H1 (cell line): ENCODE measurements around the gene RANBP17. TPM values are rescaled to one million over a fixed set of nuclear protein-coding genes. Genes with fewer than 3 reads are reported as not detected.

Experiments
- CTBP2 ChIP-seq: IDR thresholded peaks from 2 replicates; pipeline ENCODE4 v1.7.0; 2011; ENCODE audit warnings: borderline replicate concordance, mild to moderate bottlenecking, moderate library complexity, mixed read lengths, low read length; ENCODE audit not compliant: insufficient read depth, insufficient read length
- PHF8 ChIP-seq: fragments of 200-600 bp; sonication (generic); conservative IDR thresholded peaks from 2 replicates; pipeline ENCODE4 v1.7.1; 2012; ENCODE audit warnings: low read depth, mild to moderate bottlenecking, inconsistent platforms, low read length, moderate library complexity
- polyA plus RNA-seq, 7 experiments: library from polyadenylated mRNA; depleted of rRNA in 3 of 7; stranded (reverse) in 5 of 7; unstranded in 2 of 7; fragments of >200 nt in 5 of 7; fragments of 200-250 nt in 2 of 7; gene quantifications; 1 replicate in 5 of 7; 2 replicates in 1 of 7; 4 replicates in 1 of 7; pipeline versions ENCODE4 v1.2.1 to v1.2.3, GENCODE V29; 2011 to 2013; ENCODE audit warnings: missing spikeins in 2 of 7, mixed read lengths in 2 of 7
- total RNA-seq: library from RNA; stranded (reverse); fragmentation: NEBNext Ultra II Directional; extraction: Animal tissue kit (Norgen Biotek cat#: 25700); gene quantifications from 2 replicates; pipeline ENCODE4 v1.2.1, GENCODE V29; 2021

The RANBP17 gene
- total and polyA plus RNA-seq, 2 of the 8 experiments (the other 6 are each of a cell fraction or from before 2014, with no cell fraction given) = 8.6 to 21.3 TPM

DNA sequence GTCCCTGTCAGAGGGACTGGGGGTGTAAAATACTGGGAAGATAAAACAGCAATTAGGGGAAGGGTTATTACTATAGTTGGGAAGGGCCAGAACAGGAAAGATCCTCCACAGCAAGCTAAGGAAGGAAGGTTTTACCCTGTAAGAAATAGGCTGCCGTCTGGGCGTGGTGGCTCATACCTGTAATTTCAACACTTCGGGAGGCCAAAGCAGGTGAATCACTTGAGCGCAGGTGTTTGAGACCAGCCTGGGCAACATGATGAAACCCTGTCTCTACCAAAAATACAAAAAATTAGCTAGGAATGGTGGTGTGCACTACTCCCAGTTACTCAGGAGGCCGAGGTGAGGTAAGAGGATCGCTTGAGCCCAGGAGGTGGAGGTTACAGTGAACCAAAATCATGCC lies 282.1 kb downstream of the RANBP17 start (continued):
- TF ChIP-seq CTBP2 = no peak
- no peak for TF ChIP-seq PHF8
